Measurements from ENCODE around the gene NPPA. TPM values are rescaled to one million over a fixed set of nuclear protein-coding genes. Genes with fewer than 3 reads are reported as not detected.
A peak's percentile ranks its signal among the peaks of the same experiment; 100 is the strongest.

The NPPA gene
- total RNA-seq, 6 experiments from 2014 or later = 0.27 to 2.3 (median 1.3) TPM; not detected in 2

- H3K27ac ChIP-seq = no peak overlapping the region
- DNase-seq (no peak), ATAC-seq (no peak)
- H3K4me3 ChIP-seq = no peak overlapping the region
- H3K9me3 ChIP-seq = no peaks in the 10 kb centered on the region
- H3K4me1 ChIP-seq = peaks cover 0 to 30% (median 14%) of the 10 kb centered on the region in 4 donors
- no peaks in the 10 kb centered on the region for H3K27me3 ChIP-seq
- intact Hi-C loops (cut with DNase I) = no loop called here
- H3K36me3 ChIP-seq = peaks cover 0 to 11% (median 4%) of the 10 kb centered on the region in 4 donors
- TF ChIP-seq CTCF (IDR thresholded peaks at IDR 0.05) = no peak
- no peak for TF ChIP-seq POLR2A (IDR thresholded peaks at IDR 0.05)
- WGBS (ENCODE audit: insufficient coverage, low coverage, low lambda C conversion rate, missing lambda C conversion rate) = 60% methylated on average over 4 of the region's 5 CpGs
Observed at GRCh38 chr1:11845641-11846335, 1.8 kb downstream of the NPPA start.

- no peak overlapping the region for H3K4me3 ChIP-seq
- H3K27me3 ChIP-seq = no peaks in the 10 kb centered on the region
- DNase-seq = peak; percentile 85 to 92 (median 92)
- peak; percentile 73 to 84 (median 74) for ATAC-seq
- TF ChIP-seq POLR2A (IDR thresholded peaks at IDR 0.05) = peak; percentile 11
- no peak for TF ChIP-seq CTCF (IDR thresholded peaks at IDR 0.05)
- no peaks in the 10 kb centered on the region for H3K9me3 ChIP-seq
- peaks cover 0 to 37% (median 10%) of the 10 kb centered on the region in 4 donors for H3K36me3 ChIP-seq
- H3K4me1 ChIP-seq = peaks cover 0 to 51% (median 27%) of the 10 kb centered on the region in 4 donors
- H3K27ac ChIP-seq = peak overlapping the region; percentile 75 to 87 (median 81)
- WGBS (ENCODE audit: insufficient coverage, low coverage, low lambda C conversion rate, missing lambda C conversion rate) = 13% methylated on average over 18 of the region's 19 CpGs
- intact Hi-C loops (cut with DNase I) = no loop called here
Observed at GRCh38 chr1:11842154-11843041, 5.2 kb downstream of the NPPA start.

- no peak for TF ChIP-seq POLR2A (IDR thresholded peaks at IDR 0.05)
- TF ChIP-seq CTCF (IDR thresholded peaks at IDR 0.05) = no peak
- no peak for ATAC-seq
- intact Hi-C loops (cut with DNase I) = no loop called here
Observed at GRCh38 chr1:11841245-11842153, 6.1 kb downstream of the NPPA start.

More at GRCh38 chr1:11841245-11842153, 6.1 kb downstream of the NPPA start:
- WGBS (ENCODE audit: insufficient coverage, low coverage, low lambda C conversion rate, missing lambda C conversion rate) = 42% methylated on average over 9 of the region's 17 CpGs
- H3K4me3 ChIP-seq = no peak overlapping the region
- no peak for DNase-seq
- H3K27ac ChIP-seq = peak overlapping the region; percentile 75 to 87 (median 81)
- H3K4me1 ChIP-seq = peaks cover 0 to 51% (median 27%) of the 10 kb centered on the region in 4 donors
- no peaks in the 10 kb centered on the region for H3K27me3 ChIP-seq
- H3K36me3 ChIP-seq = peaks cover 0 to 46% (median 10%) of the 10 kb centered on the region in 4 donors
- H3K9me3 ChIP-seq = no peaks in the 10 kb centered on the region
